CD4-positive, alpha-beta memory T cell (primary cell): ENCODE measurements around the gene RNF141. TPM values are rescaled to one million over a fixed set of nuclear protein-coding genes. Genes with fewer than 3 reads are reported as not detected.
A peak's percentile ranks its signal among the peaks of the same experiment; 100 is the strongest.

Experiments
- CTCF ChIA-PET: fragments of 350-600 bp; sonication (Branson Sonifier 250); formaldehyde crosslinking; loops from one replicate; lab custom pipeline; 2021; ENCODE audit warnings: inconsistent platforms; ENCODE audit not compliant: partially characterized antibody; lab: Charles Lee
- POLR2A ChIA-PET: fragments of 350-600 bp; sonication (Branson Sonifier 250); formaldehyde crosslinking; loops from one replicate; lab custom pipeline; 2021; ENCODE audit not compliant: partially characterized antibody; lab: Charles Lee
- DNase-seq, 5 donors: peaks; one replicate each; pipeline versions ENCODE4 v3.0.0 to v3.0.0-alpha.2; 2020 to 2022; ENCODE audit warnings: mixed read lengths in 1 of 5
- H3K27ac ChIP-seq: one replicate; pipeline ENCODE4 v1.7.0; 2013; ENCODE audit warnings: low read depth, low read length
- H3K27me3 ChIP-seq: 2 replicates; pipeline ENCODE4 v1.7.0; 2013; ENCODE audit warnings: mild to moderate bottlenecking, low read length, moderate library complexity; ENCODE audit not compliant: insufficient read depth
- H3K36me3 ChIP-seq: 2 replicates; pipeline ENCODE4 v1.7.0; 2013; ENCODE audit warnings: mild to moderate bottlenecking, low read length, moderate library complexity; ENCODE audit not compliant: insufficient read depth
- H3K4me1 ChIP-seq: 2 replicates; pipeline ENCODE4 v1.7.0; 2013; ENCODE audit warnings: mild to moderate bottlenecking, low read length, moderate library complexity; ENCODE audit not compliant: insufficient read depth
- H3K4me3 ChIP-seq, 2 donors: one replicate each; pipeline ENCODE4 v1.7.0; 2013; ENCODE audit warnings: low read length in 2 of 2, mild to moderate bottlenecking in 1 of 2
- H3K9me3 ChIP-seq, 2 donors: one replicate each; pipeline ENCODE4 v1.7.0; 2013; ENCODE audit warnings: low read length in 2 of 2, control low read depth in 1 of 2; ENCODE audit not compliant: control insufficient read depth in 1 of 2
- H3K27ac Mint-ChIP-seq, 7 donors: one replicate each; pipeline ENCODE4 v1.8.0; 2020 to 2021; ENCODE audit warnings: mixed read lengths in 7 of 7, mild to moderate bottlenecking in 6 of 7, inconsistent platforms in 3 of 7, moderate library complexity in 3 of 7
- H3K27me3 Mint-ChIP-seq, 2 donors: one replicate each; pipeline ENCODE4 v1.8.0; 2020 to 2021; ENCODE audit warnings: mixed read lengths in 2 of 2
- H3K36me3 Mint-ChIP-seq, 2 donors: one replicate each; pipeline ENCODE4 v1.8.0; 2020 to 2021; ENCODE audit warnings: mixed read lengths in 2 of 2, inconsistent platforms in 1 of 2, mild to moderate bottlenecking in 1 of 2
- H3K4me1 Mint-ChIP-seq, 4 donors: one replicate each; pipeline ENCODE4 v1.8.0; 2020 to 2021; ENCODE audit warnings: mixed read lengths in 4 of 4, mild to moderate bottlenecking in 1 of 4
- H3K4me3 Mint-ChIP-seq, 8 donors: one replicate each; pipeline ENCODE4 v1.8.0; 2020 to 2021; ENCODE audit warnings: mixed read lengths in 8 of 8, mild to moderate bottlenecking in 7 of 8, moderate library complexity in 6 of 8, inconsistent platforms in 3 of 8
- H3K9me3 Mint-ChIP-seq, 8 donors: one replicate each; pipeline ENCODE4 v1.8.0; 2020 to 2021; ENCODE audit warnings: mixed read lengths in 8 of 8, mild to moderate bottlenecking in 5 of 8, inconsistent platforms in 3 of 8, moderate library complexity in 1 of 8
- intact Hi-C: fragments of 100-400 bp; cut with micrococcal nuclease; formaldehyde crosslinking; loops from one replicate; pipeline ENCODE4 v1.15.1; 2023
- polyA plus RNA-seq, 2 donors: library from polyadenylated mRNA; unstranded; fragments of 300-500 nt; fragmentation: Illumina TruSeq; gene quantifications; one replicate each; pipeline ENCODE4 v1.2.3, GENCODE V29; 2021
- total RNA-seq, 2 experiments: library from RNA; stranded (reverse); gene quantifications; one replicate each; pipeline ENCODE4 v1.2.3, GENCODE V29; 2021

Gene RNF141
- total and polyA plus RNA-seq, 4 experiments from 2014 or later: 15.6 to 24.8 (median 17.4) TPM

- Histone ChIP-seq H3K4me3 (no peak overlapping the region), H3K36me3 (no peaks in the 10 kb centered on the region), H3K27ac (no peak overlapping the region), H3K4me1 (peaks cover 7% of the 10 kb centered on the region), H3K27me3 (no peaks in the 10 kb centered on the region), H3K9me3 (no peaks in the 10 kb centered on the region)
- Mint-ChIP-seq H3K27me3 (peaks cover 2 to 7% of the 10 kb centered on the region in 2 donors), H3K9me3 (no peaks in the 10 kb centered on the region), H3K27ac (no peak overlapping the region), H3K4me3 (no peak overlapping the region), H3K4me1 (peaks cover 5 to 15% (median 9%) of the 10 kb centered on the region in 4 donors), H3K36me3 (peaks cover 0 to 2% of the 10 kb centered on the region in 2 donors)
- no peak for DNase-seq
- intact Hi-C loops: loop anchor here (5.0 kb wide), 1 partner anchor 263 kb away; the partner anchor contains the start of gene EIF4G2
- ChIA-PET POLR2A (no interaction called here), CTCF (interaction anchor here (1.0 to 2.5 kb wide), 2 partner anchors 11 to 13 kb away, joined by 3 to 9 read pairs; no protein-coding TSS in a partner anchor)
These were observed 3.8 kb upstream of the RNF141 start for GRCh38 chr11:10544491-10545465.

- no peak for DNase-seq
- no peaks in the 10 kb centered on the region for H3K36me3 ChIP-seq
- peaks cover 9% of the 10 kb centered on the region for H3K4me1 ChIP-seq
- no peaks in the 10 kb centered on the region for H3K27me3 ChIP-seq
- Mint-ChIP-seq H3K36me3 (peaks cover 0 to 2% of the 10 kb centered on the region in 2 donors), H3K9me3 (no peaks in the 10 kb centered on the region), H3K4me1 (peaks cover 9 to 21% (median 14%) of the 10 kb centered on the region in 4 donors), H3K27me3 (peaks cover 2% of the 10 kb centered on the region in 2 donors), H3K27ac (no peak overlapping the region), H3K4me3 (no peak overlapping the region)
- intact Hi-C loops: loop anchor here (5.0 kb wide), 1 partner anchor 264 kb away; the partner anchor contains the start of gene EIF4G2
- H3K27ac ChIP-seq: no peak overlapping the region
- POLR2A ChIA-PET: no interaction called here
- CTCF ChIA-PET: interaction anchor here (1.0 to 2.5 kb wide), 2 partner anchors 10 to 12 kb away, joined by 3 to 9 read pairs; no protein-coding TSS in a partner anchor
- no peaks in the 10 kb centered on the region for H3K9me3 ChIP-seq
- H3K4me3 ChIP-seq: no peak overlapping the region
These were observed 2.8 kb upstream of the RNF141 start for GRCh38 chr11:10543782-10544181.

DNA sequence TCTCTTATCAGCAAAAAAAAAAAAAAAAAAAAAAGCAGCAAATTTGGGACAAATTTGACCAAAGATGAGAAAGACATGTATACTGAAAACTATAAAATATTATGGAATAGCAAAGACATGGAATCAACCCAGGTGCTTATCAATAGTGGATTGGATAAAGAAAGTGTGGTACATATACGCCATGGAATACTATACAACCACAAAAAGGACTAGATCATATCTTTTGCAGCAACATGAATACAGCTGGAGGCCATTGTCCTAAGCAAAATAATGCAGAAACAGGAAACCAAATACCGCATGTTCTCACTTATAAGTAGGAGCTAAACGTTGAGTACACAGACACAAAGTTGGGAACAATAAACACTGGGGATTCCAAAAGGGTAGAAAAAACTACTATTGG is 1.8 kb upstream of the RNF141 start:
- no peaks in the 10 kb centered on the region for H3K27me3 ChIP-seq
- H3K27ac ChIP-seq: no peak overlapping the region
- no peak for DNase-seq
- intact Hi-C loops: loop anchor here (5.0 kb wide), 1 partner anchor 265 kb away; the partner anchor contains the start of gene EIF4G2
- Mint-ChIP-seq H3K27me3 (peaks cover 0 to 2% of the 10 kb centered on the region in 2 donors), H3K36me3 (peaks cover 0 to 2% of the 10 kb centered on the region in 2 donors), H3K4me1 (peaks cover 9 to 21% (median 14%) of the 10 kb centered on the region in 4 donors), H3K27ac (no peak overlapping the region), H3K9me3 (no peaks in the 10 kb centered on the region), H3K4me3 (no peak overlapping the region)
- H3K4me1 ChIP-seq: peaks cover 9% of the 10 kb centered on the region
- ChIA-PET CTCF (interaction anchor here (1.1 to 3.3 kb wide), 6 partner anchors 9 to 194 kb away, joined by 3 to 52 read pairs (median 11); partner anchors contain the start of gene AMPD3), POLR2A (interaction anchor here (2.8 to 3.3 kb wide), 2 partner anchors 87 to 266 kb away, joined by 22 to 43 read pairs; partner anchors contain the start of genes AMPD3 and EIF4G2)
- H3K9me3 ChIP-seq: no peaks in the 10 kb centered on the region
- H3K36me3 ChIP-seq: no peaks in the 10 kb centered on the region
- H3K4me3 ChIP-seq: no peak overlapping the region

DNA sequence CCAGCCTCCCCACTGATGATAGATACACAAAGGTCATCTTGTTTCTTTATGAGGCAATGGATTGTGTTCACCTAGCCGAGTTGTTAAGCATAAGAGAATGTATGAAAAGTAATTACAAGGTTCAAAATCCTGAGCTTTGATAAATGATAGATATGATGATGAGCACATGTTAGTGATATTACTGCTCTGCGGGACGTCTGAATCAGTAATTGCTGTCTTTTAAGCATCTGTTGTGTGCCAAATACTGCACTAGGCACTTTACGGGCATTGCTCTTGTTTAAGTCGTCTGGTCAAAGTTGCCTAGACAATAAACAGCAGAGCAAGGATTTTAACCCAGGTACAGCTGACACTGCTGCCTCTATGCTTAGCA is 559 bp upstream of the RNF141 start:
- peak overlapping the region; percentile 87 to 95 (median 90) for H3K4me3 Mint-ChIP-seq
- H3K27me3 ChIP-seq: no peaks in the 10 kb centered on the region
- peak overlapping the region in 1 of 2 donors; percentile 77 for H3K4me3 ChIP-seq
- H3K27me3 Mint-ChIP-seq: no peaks in the 10 kb centered on the region
- no peaks in the 10 kb centered on the region for H3K36me3 ChIP-seq
- H3K4me1 ChIP-seq: peaks cover 9% of the 10 kb centered on the region
- peak in 1 of 5 donors; percentile 5 for DNase-seq
- H3K27ac ChIP-seq: peak overlapping the region; percentile 64
- peaks cover 0 to 2% of the 10 kb centered on the region in 2 donors for H3K36me3 Mint-ChIP-seq
- ChIA-PET CTCF (interaction anchor here (1.0 to 3.3 kb wide), 30 partner anchors 8 to 390 kb away, joined by 3 to 52 read pairs (median 6); partner anchors contain the start of genes AMPD3, CTR9 and ZBED5), POLR2A (interaction anchor here (0.9 to 3.3 kb wide), 11 partner anchors 10 to 1301 kb away, joined by 3 to 43 read pairs (median 6); partner anchors contain the start of genes AMPD3, CTR9, EIF4G2 and ZNF143)
- intact Hi-C loops: loop anchor here (1.0 to 5.0 kb wide), 4 partner anchors 91 to 266 kb away; partner anchors contain the start of gene EIF4G2
- H3K9me3 ChIP-seq: no peaks in the 10 kb centered on the region
- H3K4me1 Mint-ChIP-seq: peaks cover 9 to 21% (median 15%) of the 10 kb centered on the region in 4 donors
- H3K27ac Mint-ChIP-seq: peak overlapping the region; percentile 87 to 94 (median 92)
- no peaks in the 10 kb centered on the region for H3K9me3 Mint-ChIP-seq

- ChIA-PET CTCF (interaction anchor here (0.6 to 3.3 kb wide), 53 partner anchors 9 to 389 kb away, joined by 3 to 52 read pairs (median 4); partner anchors contain the start of genes AMPD3, CTR9 and ZBED5), POLR2A (interaction anchor here (0.7 to 3.3 kb wide), 16 partner anchors 9 to 1302 kb away, joined by 3 to 43 read pairs (median 6); partner anchors contain the start of genes AMPD3, CTR9, EIF4G2 and ZBED5)
- peaks cover 0 to 2% of the 10 kb centered on the region in 2 donors for H3K36me3 Mint-ChIP-seq
- Histone ChIP-seq H3K4me3 (peak overlapping the region; percentile 50 to 77), H3K4me1 (peaks cover 9% of the 10 kb centered on the region), H3K27ac (peak overlapping the region; percentile 64), H3K36me3 (no peaks in the 10 kb centered on the region), H3K9me3 (no peaks in the 10 kb centered on the region), H3K27me3 (no peaks in the 10 kb centered on the region)
- peak overlapping the region; percentile 82 to 95 (median 92) for H3K27ac Mint-ChIP-seq
- DNase-seq: no peak
- intact Hi-C loops: loop anchor here (2.0 to 5.0 kb wide), 3 partner anchors 90 to 267 kb away; partner anchors contain the start of gene EIF4G2
- H3K4me1 Mint-ChIP-seq: peaks cover 12 to 27% (median 20%) of the 10 kb centered on the region in 4 donors
- H3K27me3 Mint-ChIP-seq: no peaks in the 10 kb centered on the region
- no peaks in the 10 kb centered on the region for H3K9me3 Mint-ChIP-seq
- peak overlapping the region; percentile 87 to 95 (median 90) for H3K4me3 Mint-ChIP-seq
These were observed 457 bp downstream of the RNF141 start for GRCh38 chr11:10540546-10540914.

DNA sequence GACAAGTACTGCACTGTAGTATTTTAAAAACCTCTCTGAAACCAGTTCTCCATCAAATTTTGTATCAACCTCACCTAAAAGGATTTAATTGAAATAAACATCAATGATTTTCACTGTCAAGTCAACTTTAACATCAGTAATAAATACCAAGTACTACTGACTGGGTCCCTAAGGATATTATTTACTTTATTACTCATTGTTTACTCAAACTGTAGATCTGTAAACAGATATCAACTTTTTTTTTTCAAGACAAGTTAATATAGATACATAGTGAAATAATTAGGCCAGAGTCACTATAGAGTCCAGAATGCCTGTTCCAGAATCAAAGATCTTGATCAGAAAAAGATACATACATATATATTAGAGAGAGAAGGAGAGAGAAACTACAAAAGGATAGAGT is 1.6 kb downstream of the RNF141 start:
- POLR2A ChIA-PET: interaction anchor here (1.6 to 3.3 kb wide), 2 partner anchors 83 to 87 kb away, joined by 5 to 43 read pairs; partner anchors contain the start of gene AMPD3
- Mint-ChIP-seq H3K27ac (peak overlapping the region in 4 of 7 donors; percentile 74 to 94 (median 83)), H3K27me3 (no peaks in the 10 kb centered on the region), H3K36me3 (peaks cover 0 to 2% of the 10 kb centered on the region in 2 donors), H3K9me3 (no peaks in the 10 kb centered on the region), H3K4me3 (peak overlapping the region; percentile 87 to 95 (median 90)), H3K4me1 (peaks cover 12 to 27% (median 20%) of the 10 kb centered on the region in 4 donors)
- intact Hi-C loops: no loop called here
- CTCF ChIA-PET: interaction anchor here (1.7 to 3.3 kb wide), 6 partner anchors 20 to 224 kb away, joined by 5 to 52 read pairs (median 12); partner anchors contain the start of gene AMPD3
- no peak for DNase-seq
- Histone ChIP-seq H3K27me3 (no peaks in the 10 kb centered on the region), H3K9me3 (no peaks in the 10 kb centered on the region), H3K4me3 (no peak overlapping the region), H3K36me3 (no peaks in the 10 kb centered on the region), H3K27ac (no peak overlapping the region), H3K4me1 (peaks cover 9% of the 10 kb centered on the region)
